HG03108 (cell line): ENCODE results near the gene LPP.

Experiments used
- ATAC-seq: cut with Tn5 transposase; IDR thresholded peaks from one replicate; pipeline ENCODE4 v1.9.1; 2021; ENCODE audit warnings: moderate library complexity; ENCODE audit not compliant: unreplicated experiment

LPP gene

GRCh38 chr3:188323067-188323842 lies 169.3 kb downstream of the LPP start:
- no peak for ATAC-seq

- ATAC-seq = no peak
Measured at GRCh38 chr3:188326111-188326510, 172.2 kb downstream of the LPP start.

- no peak for ATAC-seq
Measured at GRCh38 chr3:188326968-188327367, 173.0 kb downstream of the LPP start.

GRCh38 chr3:188327433-188327832 lies 173.5 kb downstream of the LPP start:
- no peak for ATAC-seq

- ATAC-seq = no peak
Measured at GRCh38 chr3:188330138-188330537, 176.2 kb downstream of the LPP start.

GRCh38 chr3:188331166-188331565 lies 177.2 kb downstream of the LPP start:
- ATAC-seq = no peak

- no peak for ATAC-seq
Measured at GRCh38 chr3:188332085-188332484, 178.1 kb downstream of the LPP start.

DNA sequence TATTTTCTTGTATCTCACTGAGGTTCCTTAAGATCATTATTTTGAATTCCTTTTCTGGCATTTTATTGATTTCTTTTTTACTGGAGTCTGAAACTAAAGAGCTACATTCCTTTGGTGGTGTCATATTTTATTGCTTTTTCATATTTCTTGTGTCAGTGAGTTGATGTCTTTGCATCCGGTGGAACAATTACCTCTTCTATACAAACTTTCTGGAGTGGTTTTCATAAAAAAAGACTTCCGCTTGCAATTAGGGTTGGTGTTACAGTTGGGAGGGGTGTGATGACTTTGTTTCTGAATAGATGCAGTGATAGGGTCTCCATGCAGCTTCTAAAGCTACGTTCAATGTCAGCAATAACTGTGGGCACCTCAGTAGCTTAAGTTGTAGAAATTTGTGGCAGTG lies 181.7 kb downstream of the LPP start:
- ATAC-seq = no peak

DNA sequence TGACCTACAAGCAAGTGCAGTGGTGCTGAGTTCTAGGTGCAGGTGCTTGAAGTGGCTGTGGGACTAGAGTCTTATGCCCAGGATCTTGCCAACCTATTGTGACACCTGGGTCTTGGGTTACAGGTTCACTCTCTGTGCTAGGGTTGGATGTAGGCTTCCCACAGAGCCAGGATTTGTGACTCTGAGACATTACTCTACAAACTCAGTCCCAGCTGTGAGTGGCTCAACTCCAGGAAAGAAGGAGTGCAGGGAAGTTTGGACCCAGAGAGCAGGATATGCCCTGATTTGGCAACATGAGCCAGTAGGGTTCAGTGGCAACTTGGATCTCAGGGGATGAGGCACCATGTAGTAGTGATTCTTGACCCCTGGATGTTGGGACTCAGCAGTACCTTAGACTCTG lies 182.2 kb downstream of the LPP start:
- ATAC-seq = no peak

DNA sequence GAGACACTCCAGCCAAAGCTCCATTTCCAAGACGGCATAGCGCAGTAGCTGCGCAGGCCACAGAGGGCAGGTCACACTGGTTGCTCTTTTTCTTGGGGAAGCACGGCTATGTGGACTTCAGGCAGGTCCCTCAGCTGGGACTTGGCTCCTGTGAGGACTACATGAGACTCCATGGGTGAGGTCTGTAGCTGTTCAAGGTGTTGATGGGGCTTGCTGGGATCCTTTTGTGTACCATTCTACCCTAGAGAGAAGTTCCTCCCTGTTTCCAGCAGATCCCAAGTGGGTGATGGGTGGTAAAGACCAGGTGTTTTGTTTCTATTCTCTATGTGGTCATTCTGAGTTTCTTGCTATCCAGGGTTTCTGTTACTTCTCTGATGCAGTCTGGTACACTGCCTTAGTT lies 183.3 kb downstream of the LPP start:
- no peak for ATAC-seq

DNA sequence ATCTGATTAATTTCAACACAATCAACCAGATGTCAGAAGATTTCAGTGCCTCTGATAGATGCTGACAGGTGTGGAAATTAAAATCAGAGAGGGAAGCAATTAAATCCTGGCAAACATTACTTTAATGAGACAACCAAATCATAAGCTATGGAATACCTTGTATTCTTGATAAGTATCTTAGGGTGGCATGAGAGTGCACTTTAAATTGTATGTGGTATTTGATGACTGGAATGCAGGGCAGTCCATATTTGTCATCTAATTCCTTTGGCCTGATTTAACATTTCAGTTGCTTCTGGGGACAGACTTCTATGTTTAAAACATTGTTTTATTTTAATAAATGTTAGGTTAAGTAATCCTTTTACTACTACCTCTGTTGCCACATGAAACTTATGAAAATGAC lies 184.1 kb downstream of the LPP start:
- no peak for ATAC-seq

- ATAC-seq = no peak
Measured at GRCh38 chr3:188339410-188340295, 185.7 kb downstream of the LPP start.

GRCh38 chr3:188341501-188341900 lies 187.5 kb downstream of the LPP start:
- no peak for ATAC-seq

DNA sequence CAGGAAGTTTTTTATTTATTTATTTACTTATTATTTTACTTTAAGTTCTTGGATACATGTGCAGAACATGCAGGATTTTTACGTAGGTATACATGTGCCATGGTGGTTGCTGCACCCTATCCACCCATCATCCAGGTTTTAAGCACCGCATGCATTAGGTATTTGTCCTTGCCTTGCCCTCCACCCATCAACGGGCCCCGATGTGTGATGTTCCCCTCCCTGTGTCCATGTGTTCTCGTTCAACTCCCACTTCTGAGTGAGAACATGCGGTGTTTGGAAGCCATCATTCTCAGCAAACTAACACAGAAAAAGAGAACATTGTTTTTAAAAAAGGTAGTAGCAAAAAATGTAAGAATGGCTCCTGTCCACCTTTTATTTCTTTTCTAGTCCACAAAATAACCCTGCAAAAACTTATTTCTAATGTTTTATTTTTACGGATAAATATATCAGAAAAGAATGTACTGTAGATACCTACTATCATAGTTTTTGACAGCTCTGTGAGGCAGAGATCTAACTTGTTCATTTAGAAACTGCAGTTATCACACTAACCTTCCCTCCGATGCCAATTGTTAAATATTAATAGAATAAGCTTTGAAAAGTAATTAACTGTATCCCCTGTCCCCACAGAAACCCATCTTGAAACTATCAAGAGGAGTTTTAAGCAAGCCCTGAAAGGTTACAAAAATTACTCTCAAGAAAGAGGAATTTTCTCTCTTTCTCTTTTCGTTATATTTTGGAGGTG lies 189.2 kb downstream of the LPP start:
- no peak for ATAC-seq

DNA sequence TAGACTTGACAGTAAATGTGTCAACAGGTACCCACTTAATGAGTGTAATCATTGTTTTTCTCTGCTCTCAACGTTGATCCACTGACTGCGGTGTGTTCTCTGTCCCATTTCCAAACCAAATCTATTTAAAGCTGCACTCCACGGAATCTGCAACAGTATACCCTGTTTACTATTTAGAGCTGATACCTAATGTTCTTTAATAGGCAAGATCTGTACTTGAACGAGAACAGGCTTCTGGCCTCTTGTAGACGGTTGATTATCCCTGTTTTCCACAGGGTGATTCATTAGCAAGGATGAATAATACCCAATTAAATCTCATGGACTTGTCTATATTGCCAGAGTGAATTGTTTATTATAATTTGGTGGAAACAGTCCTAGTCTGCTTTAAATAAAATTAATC lies 189.9 kb downstream of the LPP start:
- no peak for ATAC-seq

GRCh38 chr3:188345223-188345622 lies 191.3 kb downstream of the LPP start:
- ATAC-seq = no peak

DNA sequence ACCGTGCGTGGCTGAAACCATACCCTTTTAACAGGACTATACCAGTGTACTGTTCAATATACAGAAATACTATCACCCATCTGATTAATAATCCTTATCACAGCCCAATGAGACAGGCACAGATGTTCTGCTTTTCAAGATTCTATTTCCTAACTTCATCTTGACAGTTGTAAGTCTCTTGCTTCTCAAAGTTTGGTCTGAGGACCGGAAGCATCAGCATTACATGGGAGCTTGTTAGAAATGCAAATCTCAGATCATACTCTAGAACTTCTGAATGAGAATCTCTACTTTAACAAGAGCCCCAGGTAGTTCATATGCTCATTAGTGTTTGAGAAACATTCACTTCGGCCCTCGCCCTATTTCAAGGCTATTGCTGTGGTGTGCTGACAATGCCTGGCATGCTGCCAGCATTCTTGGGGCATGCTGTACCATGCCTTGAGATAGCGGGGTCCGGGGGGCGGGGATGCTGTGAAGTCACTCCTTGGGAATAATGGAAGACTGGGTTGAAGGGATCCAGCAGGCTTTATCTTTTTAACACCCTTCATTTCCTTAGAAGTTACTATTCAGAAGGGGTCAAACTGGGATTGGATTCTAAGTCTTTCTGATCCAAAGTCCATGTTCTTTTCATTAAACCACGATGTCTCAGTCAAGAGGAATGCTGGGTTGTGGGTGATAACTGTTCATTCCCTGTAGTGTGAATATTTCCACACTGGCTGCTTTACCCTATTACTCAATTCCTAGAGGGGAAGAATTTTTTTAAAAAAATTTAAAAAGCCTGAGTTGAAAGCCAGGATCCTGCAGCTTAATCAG lies 194.7 kb downstream of the LPP start:
- ATAC-seq = no peak

- ATAC-seq = no peak
Measured at GRCh38 chr3:188349351-188349901, 195.5 kb downstream of the LPP start.

DNA sequence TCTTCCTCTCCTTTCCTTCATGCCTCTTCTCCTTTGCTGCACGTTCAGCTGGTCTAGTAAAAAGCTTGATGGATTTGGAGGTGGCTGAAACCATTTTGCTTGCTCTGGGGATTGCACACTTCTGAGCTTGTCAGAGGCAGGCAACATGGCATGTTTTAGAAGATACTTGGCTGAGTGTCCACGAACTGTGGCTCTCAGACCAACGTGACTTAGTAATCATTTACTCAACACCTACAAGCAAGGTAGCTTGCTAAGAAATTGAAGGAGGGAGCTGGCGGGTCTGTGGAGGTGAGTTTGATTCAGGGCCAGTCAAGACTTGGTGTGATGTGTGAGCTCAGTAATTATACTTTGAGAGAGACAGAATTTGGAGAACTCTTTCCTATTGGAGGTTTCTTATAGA lies 196.0 kb downstream of the LPP start:
- ATAC-seq = no peak

DNA sequence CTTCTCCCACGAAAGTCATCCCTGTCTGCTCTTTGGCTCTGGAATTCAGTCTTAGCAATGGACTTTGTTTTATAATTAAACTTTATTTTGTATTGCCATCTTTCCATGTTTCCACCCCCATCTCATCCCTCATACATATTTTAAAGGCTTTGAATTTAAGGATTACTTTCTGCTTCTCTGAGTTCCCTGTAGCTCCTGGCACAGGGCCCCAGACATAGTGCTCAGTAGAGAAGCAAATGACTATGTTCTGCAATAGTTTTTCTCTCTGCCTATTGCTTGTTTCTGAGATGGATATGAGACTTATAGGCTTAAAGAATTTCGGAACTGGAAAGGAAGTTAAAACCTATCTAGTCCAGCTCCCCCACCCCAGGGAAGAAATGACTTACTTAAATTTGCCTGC lies 197.0 kb downstream of the LPP start:
- no peak for ATAC-seq
